HepG2 (cell line): ENCODE measurements around the gene PIP5K1C. TPM values are rescaled to one million over a fixed set of nuclear protein-coding genes. Genes with fewer than 3 reads are reported as not detected.

Experiments used
- ATAC-seq: fragments of 200-7000 bp; cut with Tn5 transposase; 3 replicates; pipeline ENCODE4 v1.9.1; 2020; ENCODE audit warnings: mild to moderate bottlenecking, moderate library complexity
- BruUV-seq: library from RNA; stranded (reverse); fragments of 400-500 nt; replicated peaks from 2 replicates; lab custom pipeline; 2021; lab: Mats Ljungman, UMichigan
- CTCF ChIA-PET: fragments of 300-600 bp; formaldehyde crosslinking; extraction: SDS; loops from one replicate; lab custom pipeline; 2021; ENCODE audit warnings: low total read pairs, inconsistent platforms, low intra/inter-chr PET ratio; lab: Yijun Ruan, JAX
- POLR2A ChIA-PET: fragments of 350-600 bp; sonication (Branson Sonifier 250); formaldehyde crosslinking; loops from one replicate; lab custom pipeline; 2020; ENCODE audit warnings: antibody characterized with exemption, inconsistent platforms; lab: Yijun Ruan, JAX
- DNase-seq: peaks from one replicate; pipeline ENCODE4 v3.0.0-alpha.2; 2015; ENCODE audit warnings: low spot score
- FAIRE-seq: peaks from 3 replicates; lab custom pipeline; 2011; peaks lifted over from hg19 to GRCh38; lab: Jason Lieb, UNC
- H2AFZ ChIP-seq: one replicate; pipeline ENCODE4 v1.6.1; 2011; ENCODE audit warnings: low read length, inconsistent platforms
- H3K27ac ChIP-seq: fragments of 300-600 bp; 3 replicates; pipeline ENCODE4 v1.8.0; 2011; ENCODE audit warnings: mixed run types, mild to moderate bottlenecking, mixed read lengths, low read length, inconsistent platforms; ENCODE audit not compliant: insufficient read depth; ENCODE audit errors: extremely low read length
- H3K27me3 ChIP-seq, 2 experiments: fragments of 200-600 bp in 1 of 2; 2 replicates in 1 of 2; 3 replicates in 1 of 2; pipeline versions ENCODE4 v1.6.0 to v1.8.0; 2011; ENCODE audit warnings: low read length in 2 of 2, mild to moderate bottlenecking in 2 of 2, moderate library complexity in 2 of 2, inconsistent platforms in 1 of 2; ENCODE audit not compliant: insufficient read depth in 2 of 2, control insufficient read depth in 1 of 2
- H3K36me3 ChIP-seq, 2 experiments: fragments of 200-600 bp in 1 of 2; replicated peaks in 1 of 2; 2 replicates in 1 of 2; 3 replicates in 1 of 2; pipeline versions ENCODE4 v1.5.1 to v1.8.0; 2011; ENCODE audit warnings: low read length in 2 of 2, inconsistent platforms in 1 of 2; ENCODE audit not compliant: insufficient read depth in 2 of 2, control insufficient read depth in 1 of 2
- H3K4me1 ChIP-seq: 2 replicates; pipeline ENCODE4 v1.5.1; 2012; ENCODE audit warnings: low read length, inconsistent platforms; ENCODE audit not compliant: insufficient read depth
- H3K4me2 ChIP-seq: 2 replicates; pipeline ENCODE4 v1.6.0; 2011; ENCODE audit warnings: low read depth, low read length, inconsistent platforms
- H3K4me3 ChIP-seq, 3 experiments: fragments of 200-600 bp in 1 of 3; sonication (generic), shearing (Covaris generic) in 1 of 3; replicated peaks in 1 of 3; 2 replicates each; pipeline ENCODE4 v1.5.1; 2011 to 2016; ENCODE audit warnings: low read length in 3 of 3, inconsistent platforms in 2 of 3, low read depth in 2 of 3, mild to moderate bottlenecking in 2 of 3, control low read depth in 1 of 3, mixed read lengths in 1 of 3; ENCODE audit not compliant: insufficient read depth in 1 of 3
- H3K79me2 ChIP-seq: one replicate; pipeline ENCODE4 v1.6.1; 2011; ENCODE audit warnings: low read length, inconsistent platforms; ENCODE audit not compliant: insufficient read depth
- H3K9ac ChIP-seq: 2 replicates; pipeline ENCODE4 v1.6.0; 2011; ENCODE audit warnings: mild to moderate bottlenecking, low read depth, low read length, inconsistent platforms; ENCODE audit not compliant: insufficient read depth
- H3K9me3 ChIP-seq: 2 replicates; pipeline ENCODE4 v1.5.1; 2012; ENCODE audit warnings: mild to moderate bottlenecking, low read length
- H4K20me1 ChIP-seq: 2 replicates; pipeline ENCODE4 v1.6.0; 2011; ENCODE audit warnings: inconsistent platforms, mild to moderate bottlenecking, low read length, moderate library complexity; ENCODE audit not compliant: insufficient read depth
- GTF3A ChIP-seq: sonication (generic); formaldehyde crosslinking; conservative IDR thresholded peaks from 2 replicates; pipeline ENCODE4 v1.4.0; 2020; ENCODE audit warnings: mild to moderate bottlenecking, missing genetic modification reagents
- SAP130 ChIP-seq: IDR thresholded peaks from 2 replicates; pipeline ENCODE4 v1.6.1; 2016; ENCODE audit warnings: low read depth
- SP140L ChIP-seq: sonication (generic); formaldehyde crosslinking; IDR thresholded peaks from 2 replicates; pipeline ENCODE4 v1.4.0; 2020; ENCODE audit warnings: missing genetic modification reagents, borderline replicate concordance
- SRSF1 ChIP-seq: fragments of 200-400 bp; formaldehyde crosslinking; optimal IDR thresholded peaks from 2 replicates; pipeline ENCODE3; 2017; ENCODE audit warnings: mild to moderate bottlenecking, low read depth, low read length, moderate library complexity
- TAF1 ChIP-seq: sonication (generic); formaldehyde crosslinking; IDR thresholded peaks from 2 replicates; pipeline ENCODE4 v1.4.0; 2020; ENCODE audit warnings: missing genetic modification reagents
- ZNF543 ChIP-seq: sonication (generic); formaldehyde crosslinking; IDR thresholded peaks from 2 replicates; pipeline ENCODE4 v1.4.0; 2020; ENCODE audit warnings: mild to moderate bottlenecking, missing genetic modification reagents
- ZNF660 ChIP-seq: sonication (generic); formaldehyde crosslinking; IDR thresholded peaks from 2 replicates; pipeline ENCODE4 v1.5.1; 2020; ENCODE audit warnings: mild to moderate bottlenecking, low read depth, missing genetic modification reagents, borderline replicate concordance
- ZSCAN29 ChIP-seq: sonication (generic); formaldehyde crosslinking; conservative IDR thresholded peaks from 2 replicates; pipeline ENCODE4 v1.4.0; 2020; ENCODE audit warnings: mild to moderate bottlenecking, missing genetic modification reagents
- WGBS: methylation state at CpG from one replicate; pipeline ENCODE4 v1.1.6; 2017; ENCODE audit warnings: low lambda C conversion rate; 5-methylcytosine and 5-hydroxymethylcytosine counted together
- in situ Hi-C: cut with HindIII; loops from 2 replicates; pipeline ENCODE4 v1.10.0; 2017; ENCODE audit warnings: low pct_unique_long_range_greater_than_20kb; ENCODE audit not compliant: extremely low pct_ligation_motif_present
- intact Hi-C: fragments of 100-400 bp; cut with micrococcal nuclease; formaldehyde crosslinking; loops from one replicate; pipeline ENCODE4 v1.10.0; 2022; ENCODE audit not compliant: unreplicated experiment
- polyA plus RNA-seq, 8 experiments: library from polyadenylated mRNA; depleted of rRNA in 3 of 8; stranded (reverse) in 7 of 8; unstranded in 1 of 8; fragments of >200 nt; fragmentation: Illumina TruSeq in 4 of 8; extraction: Trizol in 4 of 8; gene quantifications; 2 replicates each; pipeline versions ENCODE4 v1.2.1 to v1.2.3, GENCODE V29; 2011 to 2016; ENCODE audit warnings: low read depth in 4 of 8, missing spikeins in 1 of 8, mixed read lengths in 1 of 8; ENCODE audit not compliant: insufficient read depth in 1 of 8
- total RNA-seq, 5 experiments: library from RNA; depleted of rRNA; stranded (reverse); fragments of >200 nt; fragmentation: Illumina TruSeq; extraction: Trizol; gene quantifications; 2 replicates each; pipeline ENCODE4 v1.2.3, GENCODE V29; 2016; ENCODE audit warnings: low read depth in 1 of 5
- TF ChIP-seq, protein P1 (sequence below): sonication (generic); formaldehyde crosslinking; IDR thresholded peaks from 2 replicates; pipeline ENCODE4 v1.9.0; 2022; ENCODE audit warnings: low read depth, missing genetic modification reagents
- TF ChIP-seq, protein P2 (sequence below): sonication (generic); formaldehyde crosslinking; conservative IDR thresholded peaks from 2 replicates; pipeline ENCODE4 v1.4.0; 2020; ENCODE audit warnings: mild to moderate bottlenecking, missing genetic modification reagents, moderate library complexity
- TF ChIP-seq, protein P3 (sequence below): sonication (generic); formaldehyde crosslinking; IDR thresholded peaks from 2 replicates; pipeline ENCODE4 v1.4.0; 2020; ENCODE audit warnings: mild to moderate bottlenecking, missing genetic modification reagents
- TF ChIP-seq, protein P4 (sequence below): sonication (generic); formaldehyde crosslinking; IDR thresholded peaks from 2 replicates; pipeline ENCODE4 v1.4.0; 2020; ENCODE audit warnings: missing genetic modification reagents

Gene PIP5K1C
- total and polyA plus RNA-seq, 2 of the 13 experiments (the other 11 are each of a cell fraction or from before 2014, with no cell fraction given): 3.6 to 4.3 TPM

DNA sequence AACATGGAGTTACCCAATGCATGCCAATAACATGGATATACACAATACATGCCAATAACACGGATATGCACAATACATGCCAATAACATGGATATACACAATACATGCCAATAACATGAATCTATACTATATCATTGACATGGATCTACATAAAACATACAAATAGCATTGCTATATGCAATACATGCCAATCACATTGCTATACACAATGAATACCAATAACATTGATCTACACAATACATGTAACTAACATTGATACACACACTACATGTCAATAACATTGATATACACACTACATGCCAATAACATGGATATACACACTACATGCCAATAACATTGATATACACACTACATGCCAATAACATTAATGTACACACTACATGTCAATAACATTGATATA lies 932 bp upstream of the PIP5K1C start:
- H3K79me2 ChIP-seq: peaks cover 24% of the 10 kb centered on the region
- intact Hi-C loops: loop anchor here (5.0 to 10.0 kb wide), 2 partner anchors 34 to 64 kb away; partner anchors contain the start of genes APBA3 and MRPL54
- no TSS peak for BruUV-seq
- CTCF ChIA-PET: interaction anchor here (1.3 kb wide), 1 partner anchor 35 kb away, joined by 5 read pairs; no protein-coding TSS in a partner anchor
- peaks cover under 1% of the 10 kb centered on the region; the same call in 1 of the 2 replicates for H4K20me1 ChIP-seq
- H3K27ac ChIP-seq: no peak overlapping the region
- FAIRE-seq (no peak), ATAC-seq (no peak), DNase-seq (no peak)
- H3K36me3 ChIP-seq: no peaks in the 10 kb centered on the region
- 0% methylated on average over 1 of the region's 1 CpG for WGBS
- H3K9me3 ChIP-seq: no peaks in the 10 kb centered on the region
- no peaks in the 10 kb centered on the region; a peak in 1 of 5 replicates for H3K27me3 ChIP-seq
- in situ Hi-C loops: no loop called here
- no peak overlapping the region for H2AFZ ChIP-seq
- peaks cover 19% of the 10 kb centered on the region for H3K4me1 ChIP-seq
- H3K4me2 ChIP-seq: 0 out of 2 replicates have a peak overlapping the region, but pooled peaks have one; percentile 14
- no peak overlapping the region for H3K9ac ChIP-seq
- POLR2A ChIA-PET: no interaction called here
- no peak overlapping the region for H3K4me3 ChIP-seq
- TF ChIP-seq, protein P1, sequence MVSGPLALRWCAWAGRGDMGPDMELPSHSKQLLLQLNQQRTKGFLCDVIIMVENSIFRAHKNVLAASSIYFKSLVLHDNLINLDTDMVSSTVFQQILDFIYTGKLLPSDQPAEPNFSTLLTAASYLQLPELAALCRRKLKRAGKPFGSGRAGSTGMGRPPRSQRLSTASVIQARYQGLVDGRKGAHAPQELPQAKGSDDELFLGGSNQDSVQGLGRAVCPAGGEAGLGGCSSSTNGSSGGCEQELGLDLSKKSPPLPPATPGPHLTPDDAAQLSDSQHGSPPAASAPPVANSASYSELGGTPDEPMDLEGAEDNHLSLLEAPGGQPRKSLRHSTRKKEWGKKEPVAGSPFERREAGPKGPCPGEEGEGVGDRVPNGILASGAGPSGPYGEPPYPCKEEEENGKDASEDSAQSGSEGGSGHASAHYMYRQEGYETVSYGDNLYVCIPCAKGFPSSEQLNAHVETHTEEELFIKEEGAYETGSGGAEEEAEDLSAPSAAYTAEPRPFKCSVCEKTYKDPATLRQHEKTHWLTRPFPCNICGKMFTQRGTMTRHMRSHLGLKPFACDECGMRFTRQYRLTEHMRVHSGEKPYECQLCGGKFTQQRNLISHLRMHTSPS (CRISPR knock-in tag): no peak
- TF ChIP-seq ZSCAN29 (no peak), SP140L (CRISPR knock-in tag) (no peak), GTF3A (CRISPR knock-in tag) (no peak), TAF1 (CRISPR knock-in tag) (no peak), ZNF660 (CRISPR knock-in tag) (no peak), SAP130 (no peak), SRSF1 (no peak), ZNF543 (CRISPR knock-in tag) (no peak)
- TF ChIP-seq, protein P2, sequence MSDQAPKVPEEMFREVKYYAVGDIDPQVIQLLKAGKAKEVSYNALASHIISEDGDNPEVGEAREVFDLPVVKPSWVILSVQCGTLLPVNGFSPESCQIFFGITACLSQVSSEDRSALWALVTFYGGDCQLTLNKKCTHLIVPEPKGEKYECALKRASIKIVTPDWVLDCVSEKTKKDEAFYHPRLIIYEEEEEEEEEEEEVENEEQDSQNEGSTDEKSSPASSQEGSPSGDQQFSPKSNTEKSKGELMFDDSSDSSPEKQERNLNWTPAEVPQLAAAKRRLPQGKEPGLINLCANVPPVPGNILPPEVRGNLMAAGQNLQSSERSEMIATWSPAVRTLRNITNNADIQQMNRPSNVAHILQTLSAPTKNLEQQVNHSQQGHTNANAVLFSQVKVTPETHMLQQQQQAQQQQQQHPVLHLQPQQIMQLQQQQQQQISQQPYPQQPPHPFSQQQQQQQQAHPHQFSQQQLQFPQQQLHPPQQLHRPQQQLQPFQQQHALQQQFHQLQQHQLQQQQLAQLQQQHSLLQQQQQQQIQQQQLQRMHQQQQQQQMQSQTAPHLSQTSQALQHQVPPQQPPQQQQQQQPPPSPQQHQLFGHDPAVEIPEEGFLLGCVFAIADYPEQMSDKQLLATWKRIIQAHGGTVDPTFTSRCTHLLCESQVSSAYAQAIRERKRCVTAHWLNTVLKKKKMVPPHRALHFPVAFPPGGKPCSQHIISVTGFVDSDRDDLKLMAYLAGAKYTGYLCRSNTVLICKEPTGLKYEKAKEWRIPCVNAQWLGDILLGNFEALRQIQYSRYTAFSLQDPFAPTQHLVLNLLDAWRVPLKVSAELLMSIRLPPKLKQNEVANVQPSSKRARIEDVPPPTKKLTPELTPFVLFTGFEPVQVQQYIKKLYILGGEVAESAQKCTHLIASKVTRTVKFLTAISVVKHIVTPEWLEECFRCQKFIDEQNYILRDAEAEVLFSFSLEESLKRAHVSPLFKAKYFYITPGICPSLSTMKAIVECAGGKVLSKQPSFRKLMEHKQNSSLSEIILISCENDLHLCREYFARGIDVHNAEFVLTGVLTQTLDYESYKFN: no peak
- TF ChIP-seq, protein P3, sequence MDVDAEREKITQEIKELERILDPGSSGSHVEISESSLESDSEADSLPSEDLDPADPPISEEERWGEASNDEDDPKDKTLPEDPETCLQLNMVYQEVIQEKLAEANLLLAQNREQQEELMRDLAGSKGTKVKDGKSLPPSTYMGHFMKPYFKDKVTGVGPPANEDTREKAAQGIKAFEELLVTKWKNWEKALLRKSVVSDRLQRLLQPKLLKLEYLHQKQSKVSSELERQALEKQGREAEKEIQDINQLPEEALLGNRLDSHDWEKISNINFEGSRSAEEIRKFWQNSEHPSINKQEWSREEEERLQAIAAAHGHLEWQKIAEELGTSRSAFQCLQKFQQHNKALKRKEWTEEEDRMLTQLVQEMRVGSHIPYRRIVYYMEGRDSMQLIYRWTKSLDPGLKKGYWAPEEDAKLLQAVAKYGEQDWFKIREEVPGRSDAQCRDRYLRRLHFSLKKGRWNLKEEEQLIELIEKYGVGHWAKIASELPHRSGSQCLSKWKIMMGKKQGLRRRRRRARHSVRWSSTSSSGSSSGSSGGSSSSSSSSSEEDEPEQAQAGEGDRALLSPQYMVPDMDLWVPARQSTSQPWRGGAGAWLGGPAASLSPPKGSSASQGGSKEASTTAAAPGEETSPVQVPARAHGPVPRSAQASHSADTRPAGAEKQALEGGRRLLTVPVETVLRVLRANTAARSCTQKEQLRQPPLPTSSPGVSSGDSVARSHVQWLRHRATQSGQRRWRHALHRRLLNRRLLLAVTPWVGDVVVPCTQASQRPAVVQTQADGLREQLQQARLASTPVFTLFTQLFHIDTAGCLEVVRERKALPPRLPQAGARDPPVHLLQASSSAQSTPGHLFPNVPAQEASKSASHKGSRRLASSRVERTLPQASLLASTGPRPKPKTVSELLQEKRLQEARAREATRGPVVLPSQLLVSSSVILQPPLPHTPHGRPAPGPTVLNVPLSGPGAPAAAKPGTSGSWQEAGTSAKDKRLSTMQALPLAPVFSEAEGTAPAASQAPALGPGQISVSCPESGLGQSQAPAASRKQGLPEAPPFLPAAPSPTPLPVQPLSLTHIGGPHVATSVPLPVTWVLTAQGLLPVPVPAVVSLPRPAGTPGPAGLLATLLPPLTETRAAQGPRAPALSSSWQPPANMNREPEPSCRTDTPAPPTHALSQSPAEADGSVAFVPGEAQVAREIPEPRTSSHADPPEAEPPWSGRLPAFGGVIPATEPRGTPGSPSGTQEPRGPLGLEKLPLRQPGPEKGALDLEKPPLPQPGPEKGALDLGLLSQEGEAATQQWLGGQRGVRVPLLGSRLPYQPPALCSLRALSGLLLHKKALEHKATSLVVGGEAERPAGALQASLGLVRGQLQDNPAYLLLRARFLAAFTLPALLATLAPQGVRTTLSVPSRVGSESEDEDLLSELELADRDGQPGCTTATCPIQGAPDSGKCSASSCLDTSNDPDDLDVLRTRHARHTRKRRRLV (CRISPR knock-in tag): no peak
- TF ChIP-seq, protein P4, sequence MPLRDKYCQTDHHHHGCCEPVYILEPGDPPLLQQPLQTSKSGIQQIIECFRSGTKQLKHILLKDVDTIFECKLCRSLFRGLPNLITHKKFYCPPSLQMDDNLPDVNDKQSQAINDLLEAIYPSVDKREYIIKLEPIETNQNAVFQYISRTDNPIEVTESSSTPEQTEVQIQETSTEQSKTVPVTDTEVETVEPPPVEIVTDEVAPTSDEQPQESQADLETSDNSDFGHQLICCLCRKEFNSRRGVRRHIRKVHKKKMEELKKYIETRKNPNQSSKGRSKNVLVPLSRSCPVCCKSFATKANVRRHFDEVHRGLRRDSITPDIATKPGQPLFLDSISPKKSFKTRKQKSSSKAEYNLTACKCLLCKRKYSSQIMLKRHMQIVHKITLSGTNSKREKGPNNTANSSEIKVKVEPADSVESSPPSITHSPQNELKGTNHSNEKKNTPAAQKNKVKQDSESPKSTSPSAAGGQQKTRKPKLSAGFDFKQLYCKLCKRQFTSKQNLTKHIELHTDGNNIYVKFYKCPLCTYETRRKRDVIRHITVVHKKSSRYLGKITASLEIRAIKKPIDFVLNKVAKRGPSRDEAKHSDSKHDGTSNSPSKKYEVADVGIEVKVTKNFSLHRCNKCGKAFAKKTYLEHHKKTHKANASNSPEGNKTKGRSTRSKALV: no peak
